Stimulated activated CD8-positive, alpha-beta memory T cell treated with anti-CD3 and anti-CD28 coated beads, Interleukin-7, amount 100 ng/mL, for 1 hour (primary cell): ENCODE data around the gene PUDP.
"Not testable (repeated sequence)": the region's sequence is repeated elsewhere in the genome, so short reads cannot be mapped to it uniquely, and the experiment has no call there.

ENCODE experiments used
- DNase-seq, 2 donors: peaks; one replicate each; pipeline ENCODE4 v3.0.0-alpha.2; 2020; ENCODE audit warnings: low read depth in 2 of 2

The PUDP gene

DNA sequence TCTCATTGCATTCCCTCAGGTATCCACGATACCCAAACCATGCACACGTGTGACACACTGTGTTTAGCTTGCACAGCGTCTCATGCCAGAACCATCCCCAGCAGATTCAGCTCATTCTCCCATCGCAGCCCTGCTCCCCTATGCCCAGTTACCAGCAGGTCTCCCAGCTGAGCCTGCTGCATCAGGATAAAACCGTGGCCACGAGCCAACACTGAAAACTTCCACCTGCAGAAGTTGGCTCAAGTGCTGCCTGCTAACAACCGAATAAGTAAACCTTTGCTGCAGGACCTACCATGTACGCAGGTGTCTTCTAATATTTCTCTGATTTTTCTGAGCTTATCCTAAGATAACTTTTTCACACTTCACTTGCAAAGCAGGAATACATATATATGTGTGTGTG, 120.9 kb downstream of the PUDP start:
- no peak for DNase-seq

DNA sequence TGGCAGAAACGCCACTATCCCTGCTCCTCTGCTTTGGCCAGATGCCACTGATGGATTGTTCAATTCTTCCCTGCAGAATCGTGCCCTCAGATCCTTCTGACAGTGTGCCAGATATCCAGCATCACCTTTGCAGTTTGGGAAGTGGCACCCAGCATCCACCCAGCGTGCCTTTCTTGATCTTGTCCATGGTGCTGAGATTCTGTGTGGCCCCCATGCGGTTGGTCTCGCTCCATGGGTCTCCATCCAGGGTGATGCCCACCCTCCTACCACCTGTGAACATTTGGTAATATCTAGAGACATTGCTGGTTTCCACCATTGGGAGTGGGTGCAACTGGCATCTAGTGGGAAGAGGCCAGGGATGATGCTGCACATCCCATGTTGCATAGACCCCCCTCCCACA, 121.6 kb downstream of the PUDP start:
- not testable (repeated sequence) for DNase-seq

DNA sequence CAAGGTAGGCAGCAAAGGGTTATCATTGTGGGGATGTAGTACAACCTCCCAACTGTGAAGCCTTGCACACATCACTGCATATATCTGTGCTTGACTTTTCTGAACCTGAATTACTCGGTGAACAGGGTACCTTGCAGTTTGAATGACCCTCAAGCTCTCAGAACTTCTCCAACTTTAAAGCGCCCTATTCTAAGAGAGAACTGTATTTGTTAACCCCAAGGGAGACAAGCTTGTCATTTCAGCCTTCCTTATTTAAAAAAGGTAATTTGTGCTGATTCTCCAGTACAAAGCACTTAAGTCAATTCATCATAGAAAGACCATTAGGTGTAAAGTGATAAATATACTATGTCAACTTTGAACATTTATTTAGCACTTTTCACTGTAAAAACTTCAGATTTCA, 122.5 kb downstream of the PUDP start:
- no peak for DNase-seq

DNA sequence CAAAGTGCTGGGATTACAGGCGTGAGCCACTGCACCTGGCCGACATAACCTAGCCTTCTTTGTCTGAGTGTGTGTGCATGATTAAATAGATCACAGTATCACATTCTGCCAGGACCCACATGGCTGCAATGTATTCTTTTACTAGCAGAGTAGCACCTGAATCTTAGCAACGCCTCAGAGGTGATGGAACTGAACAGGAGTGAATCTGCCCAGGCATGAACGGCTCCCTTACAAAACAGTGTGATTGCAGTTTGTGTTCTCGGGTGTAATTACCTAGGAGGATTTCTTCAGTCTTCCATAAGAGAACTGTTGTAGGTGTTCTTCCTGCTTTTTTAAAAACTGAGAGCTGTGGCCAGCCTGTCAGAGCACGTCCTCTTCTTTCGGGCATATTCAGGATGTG, 123.1 kb downstream of the PUDP start:
- DNase-seq = no peak

DNA sequence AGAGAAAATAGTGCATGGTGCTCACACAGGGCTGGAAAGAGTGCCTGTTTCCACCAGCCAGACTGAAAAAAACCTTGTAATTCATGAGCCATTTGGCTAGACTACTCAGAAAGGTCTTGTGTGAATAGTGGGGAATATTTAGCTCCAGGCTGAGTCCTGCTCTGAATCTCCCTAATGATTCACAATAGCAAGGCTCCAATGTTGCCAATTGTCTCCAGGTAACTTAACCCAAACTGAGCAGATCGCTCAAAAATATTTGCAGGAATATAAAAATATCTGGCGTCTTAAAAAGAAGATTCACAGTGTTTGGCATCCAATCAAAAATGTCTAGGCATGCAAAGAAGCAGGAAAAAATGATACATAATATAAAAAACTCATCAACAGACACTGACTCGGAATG, 125.0 kb downstream of the PUDP start:
- not testable (repeated sequence) for DNase-seq

DNA sequence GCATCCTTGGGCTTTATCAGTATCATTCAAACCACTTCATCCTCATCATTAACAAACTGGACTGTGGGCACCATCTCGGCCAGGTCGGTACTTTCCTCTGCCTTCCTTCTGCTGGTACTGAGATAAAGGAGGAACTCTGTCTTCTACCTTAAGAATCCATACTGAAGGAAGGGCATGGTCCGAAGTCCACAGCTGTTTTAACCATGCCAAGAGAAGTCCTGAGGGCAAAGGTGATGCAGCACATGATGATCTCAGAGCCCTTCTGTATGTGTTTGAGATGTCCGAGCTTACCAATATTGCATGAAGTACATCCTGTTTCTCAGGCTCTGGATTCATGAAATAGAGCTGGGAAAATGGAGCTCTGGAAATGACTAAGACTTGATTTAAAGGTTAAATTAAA, 126.0 kb downstream of the PUDP start:
- no peak for DNase-seq

DNA sequence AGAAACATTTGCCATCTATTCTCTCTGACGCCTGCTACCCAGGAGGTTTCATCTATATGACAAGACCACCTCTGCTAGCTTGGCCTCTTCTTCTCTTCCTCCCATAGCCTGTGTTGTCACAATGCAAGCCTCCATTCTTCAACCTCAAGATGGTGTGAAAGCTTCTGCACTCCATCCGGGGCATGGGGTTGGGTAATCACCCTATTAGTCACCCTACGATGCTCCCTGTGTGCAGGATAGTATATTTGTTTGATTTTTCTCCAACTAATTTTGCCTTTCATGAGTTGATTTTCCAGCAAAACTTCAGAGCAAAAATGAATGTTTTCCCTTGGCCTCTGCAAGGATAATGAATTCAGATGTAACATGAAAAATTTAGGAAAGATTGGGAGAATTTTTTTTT, 128.4 kb downstream of the PUDP start:
- DNase-seq = no peak

DNA sequence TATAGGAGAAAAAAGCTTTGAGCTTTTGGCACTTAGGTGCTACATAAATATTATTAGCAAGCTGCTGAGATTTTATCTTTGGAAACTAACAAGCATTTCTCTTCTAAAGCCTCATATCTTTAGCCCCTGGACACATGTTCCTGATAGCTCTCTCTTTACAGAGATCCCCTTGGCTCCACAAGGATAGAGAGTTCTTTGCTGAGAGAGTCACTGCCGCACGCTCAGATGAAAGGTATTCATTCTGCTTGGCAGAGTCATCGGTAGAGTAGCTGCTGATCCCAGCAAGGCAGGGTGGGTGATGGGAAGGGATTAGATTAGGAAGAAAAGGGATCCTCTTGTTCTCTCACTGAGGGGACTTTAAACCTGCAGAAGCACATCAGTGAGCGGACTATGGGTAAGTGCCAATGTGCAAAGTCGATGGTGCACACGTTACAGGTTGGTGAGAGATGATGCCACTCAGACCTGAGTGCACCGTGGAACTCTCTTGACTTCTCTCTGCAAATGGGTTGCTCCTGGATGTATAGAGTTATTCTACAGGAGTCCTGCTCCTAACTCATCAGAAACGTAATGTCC, 135.6 kb downstream of the PUDP start:
- DNase-seq = not testable (repeated sequence)

DNA sequence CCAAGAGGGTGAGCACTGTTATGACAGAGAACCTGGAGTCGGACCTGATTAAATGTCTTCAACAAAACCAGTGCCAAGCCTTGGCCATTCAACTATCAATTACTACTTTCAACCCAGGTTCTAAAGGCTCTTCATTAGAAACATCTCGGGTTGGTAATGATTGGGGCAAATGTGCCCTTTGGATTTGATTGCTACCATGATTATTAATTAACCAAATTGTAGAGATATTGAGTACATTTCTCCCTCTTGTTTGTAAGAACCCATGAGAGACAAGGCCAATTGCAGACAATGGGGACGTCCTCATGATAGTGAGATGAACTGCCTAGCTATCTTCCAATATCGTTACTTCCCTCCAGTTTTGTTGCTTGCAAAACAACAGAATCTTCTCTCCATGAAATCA, 137.1 kb downstream of the PUDP start:
- DNase-seq = not testable (repeated sequence)

DNA sequence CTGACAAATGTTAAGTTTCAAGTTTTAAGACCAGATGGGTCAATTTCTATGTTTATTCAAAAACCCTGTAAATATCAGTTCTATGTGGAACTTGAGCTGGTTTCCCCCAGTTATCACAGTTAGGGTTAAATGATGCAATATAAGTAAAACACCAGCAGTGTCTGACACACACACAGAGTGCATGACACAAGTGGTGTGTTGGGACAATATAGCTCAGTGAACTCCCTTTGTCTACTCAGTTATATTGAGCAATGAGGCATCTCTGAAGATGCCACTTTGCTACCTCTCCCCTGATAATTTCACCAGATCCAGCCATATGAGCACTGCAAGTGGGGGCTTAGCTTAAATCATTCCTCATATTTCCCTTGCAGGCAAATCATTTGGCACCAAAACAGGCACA, 140.6 kb downstream of the PUDP start:
- not testable (repeated sequence) for DNase-seq
